Uterus (tissue), 4 donors: ENCODE data around the gene CILP2. TPM values are rescaled to one million over a fixed set of nuclear protein-coding genes. Genes with fewer than 3 reads are reported as not detected.
A peak's percentile ranks its signal among the peaks of the same experiment; 100 is the strongest.

Source experiments
- DNase-seq, 2 donors: peaks; one replicate each; pipeline ENCODE4 v3.0.0-alpha.2; 2019 to 2020
- H3K27ac ChIP-seq, 2 donors: fragments of 200-600 bp; sonication (generic); 1 replicate in 1 of 2; 2 replicates in 1 of 2; pipeline ENCODE4 v1.5.1; 2016 to 2018
- H3K27me3 ChIP-seq, 2 donors: fragments of 200-600 bp; sonication (generic); one replicate each; pipeline ENCODE4 v1.5.1; 2018 to 2019; ENCODE audit warnings: control low read depth in 1 of 2
- H3K36me3 ChIP-seq, 2 donors: fragments of 200-600 bp; sonication (generic); one replicate each; pipeline ENCODE4 v1.5.1; 2019; ENCODE audit warnings: control low read depth in 1 of 2
- H3K4me1 ChIP-seq, 2 donors: fragments of 200-600 bp; sonication (generic); one replicate each; pipeline ENCODE4 v1.5.1; 2018 to 2019; ENCODE audit warnings: control low read depth in 1 of 2
- H3K4me3 ChIP-seq, 2 donors: fragments of 200-600 bp; sonication (generic); 1 replicate in 1 of 2; 2 replicates in 1 of 2; pipeline ENCODE4 v1.5.1; 2018 to 2019; ENCODE audit warnings: mild to moderate bottlenecking in 1 of 2
- H3K9me3 ChIP-seq, 2 donors: fragments of 200-600 bp; sonication (generic); one replicate each; pipeline ENCODE4 v1.5.1; 2019; ENCODE audit warnings: control low read depth in 1 of 2
- POLR2A ChIP-seq, 2 donors: fragments of 450-650 bp; IDR thresholded peaks; one replicate each; pipeline ENCODE4 v1.6.1; 2016; ENCODE audit warnings: antibody characterized with exemption in 2 of 2, mild to moderate bottlenecking in 1 of 2, moderate library complexity in 1 of 2
- intact Hi-C: fragments of 100-400 bp; cut with DNase I; formaldehyde crosslinking; loops from one replicate; pipeline ENCODE4 v1.15.1; 2023; ENCODE audit warnings: low total_unique reads
- total RNA-seq, 4 donors: library from RNA; depleted of rRNA in 3 of 4; stranded (reverse); fragments of >200 nt in 3 of 4; gene quantifications; one replicate each; pipeline versions ENCODE4 v1.1.0 to v1.2.4, GENCODE V29; 2014 to 2023
- TF ChIP-seq, protein P1 (sequence below), 4 experiments: fragments of 200-600 bp in 2 of 4; fragments of 450-650 bp in 2 of 4; sonication (generic) in 2 of 4; IDR thresholded peaks; one replicate each; pipeline ENCODE4 v1.5.1; 2016 to 2019; ENCODE audit warnings: antibody characterized with exemption in 4 of 4, mild to moderate bottlenecking in 2 of 4, moderate library complexity in 1 of 4
- donor health status: DM: yes; HTN: yes; CAD: no.

CILP2 gene, protein sequence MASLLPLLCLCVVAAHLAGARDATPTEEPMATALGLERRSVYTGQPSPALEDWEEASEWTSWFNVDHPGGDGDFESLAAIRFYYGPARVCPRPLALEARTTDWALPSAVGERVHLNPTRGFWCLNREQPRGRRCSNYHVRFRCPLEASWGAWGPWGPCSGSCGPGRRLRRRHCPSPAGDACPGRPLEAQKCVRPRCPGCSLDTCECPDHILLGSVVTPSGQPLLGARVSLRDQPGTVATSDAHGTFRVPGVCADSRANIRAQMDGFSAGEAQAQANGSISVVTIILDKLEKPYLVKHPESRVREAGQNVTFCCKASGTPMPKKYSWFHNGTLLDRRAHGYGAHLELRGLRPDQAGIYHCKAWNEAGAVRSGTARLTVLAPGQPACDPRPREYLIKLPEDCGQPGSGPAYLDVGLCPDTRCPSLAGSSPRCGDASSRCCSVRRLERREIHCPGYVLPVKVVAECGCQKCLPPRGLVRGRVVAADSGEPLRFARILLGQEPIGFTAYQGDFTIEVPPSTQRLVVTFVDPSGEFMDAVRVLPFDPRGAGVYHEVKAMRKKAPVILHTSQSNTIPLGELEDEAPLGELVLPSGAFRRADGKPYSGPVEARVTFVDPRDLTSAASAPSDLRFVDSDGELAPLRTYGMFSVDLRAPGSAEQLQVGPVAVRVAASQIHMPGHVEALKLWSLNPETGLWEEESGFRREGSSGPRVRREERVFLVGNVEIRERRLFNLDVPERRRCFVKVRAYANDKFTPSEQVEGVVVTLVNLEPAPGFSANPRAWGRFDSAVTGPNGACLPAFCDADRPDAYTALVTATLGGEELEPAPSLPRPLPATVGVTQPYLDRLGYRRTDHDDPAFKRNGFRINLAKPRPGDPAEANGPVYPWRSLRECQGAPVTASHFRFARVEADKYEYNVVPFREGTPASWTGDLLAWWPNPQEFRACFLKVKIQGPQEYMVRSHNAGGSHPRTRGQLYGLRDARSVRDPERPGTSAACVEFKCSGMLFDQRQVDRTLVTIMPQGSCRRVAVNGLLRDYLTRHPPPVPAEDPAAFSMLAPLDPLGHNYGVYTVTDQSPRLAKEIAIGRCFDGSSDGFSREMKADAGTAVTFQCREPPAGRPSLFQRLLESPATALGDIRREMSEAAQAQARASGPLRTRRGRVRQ
- 1 to 10 TPM in 1 of 4 donors, under 1 TPM in 1, not detected in 2; 0.15 to 1.2 TPM for total RNA-seq

DNA sequence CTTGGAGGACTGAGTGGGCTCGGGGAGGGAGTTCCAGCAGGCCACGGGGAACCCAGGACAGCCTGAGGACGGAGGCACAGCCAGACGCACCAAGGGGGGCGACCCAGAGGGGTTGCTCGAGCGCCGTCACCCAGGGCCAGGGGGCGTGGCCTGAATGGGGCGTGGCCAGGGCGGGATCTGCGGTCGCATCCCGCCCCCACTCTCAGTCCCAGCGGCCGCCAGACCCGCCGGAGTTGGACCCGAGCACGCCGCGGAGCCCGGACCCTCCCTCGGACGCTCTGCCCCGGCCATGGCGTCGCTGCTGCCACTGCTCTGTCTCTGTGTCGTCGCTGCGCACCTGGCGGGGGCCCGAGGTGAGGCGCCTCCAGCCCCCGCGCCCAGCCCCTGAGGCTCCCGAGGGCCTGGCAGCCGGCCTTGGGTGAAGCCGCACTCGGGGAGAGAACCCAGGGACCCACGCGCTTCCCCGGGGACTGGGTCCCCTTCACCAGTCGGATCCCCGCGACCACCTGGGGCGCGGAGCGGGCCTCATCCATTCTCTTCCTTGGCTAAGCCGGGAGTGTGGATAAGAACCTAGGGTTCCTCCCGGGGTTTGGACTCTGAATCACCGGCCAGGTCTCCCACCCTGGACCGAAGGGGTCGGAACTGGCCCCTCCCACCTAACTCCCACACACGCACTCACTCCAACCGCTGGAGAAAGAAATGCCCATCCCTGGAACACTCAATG, at the start of gene CILP2:
TSS of gene CILP2 (plus strand) at position 205 of the 724 bp plus-strand sequence. CDS start at position 290, 85 bp downstream.
- intact Hi-C loops: loop anchor here (10.0 kb wide), 1 partner anchor 107 kb away; the partner anchor contains the start of gene GMIP
- no peaks in the 10 kb centered on the region for H3K36me3 ChIP-seq
- no peak within 1 kb of the TSS for H3K27ac ChIP-seq
- peak within 1 kb of the TSS in 1 of 2 donors; percentile 26 for H3K4me3 ChIP-seq
- DNase-seq: no peak
- H3K27me3 ChIP-seq: peaks cover 19 to 25% of the 10 kb centered on the region in 2 donors
- TF ChIP-seq, protein P1, sequence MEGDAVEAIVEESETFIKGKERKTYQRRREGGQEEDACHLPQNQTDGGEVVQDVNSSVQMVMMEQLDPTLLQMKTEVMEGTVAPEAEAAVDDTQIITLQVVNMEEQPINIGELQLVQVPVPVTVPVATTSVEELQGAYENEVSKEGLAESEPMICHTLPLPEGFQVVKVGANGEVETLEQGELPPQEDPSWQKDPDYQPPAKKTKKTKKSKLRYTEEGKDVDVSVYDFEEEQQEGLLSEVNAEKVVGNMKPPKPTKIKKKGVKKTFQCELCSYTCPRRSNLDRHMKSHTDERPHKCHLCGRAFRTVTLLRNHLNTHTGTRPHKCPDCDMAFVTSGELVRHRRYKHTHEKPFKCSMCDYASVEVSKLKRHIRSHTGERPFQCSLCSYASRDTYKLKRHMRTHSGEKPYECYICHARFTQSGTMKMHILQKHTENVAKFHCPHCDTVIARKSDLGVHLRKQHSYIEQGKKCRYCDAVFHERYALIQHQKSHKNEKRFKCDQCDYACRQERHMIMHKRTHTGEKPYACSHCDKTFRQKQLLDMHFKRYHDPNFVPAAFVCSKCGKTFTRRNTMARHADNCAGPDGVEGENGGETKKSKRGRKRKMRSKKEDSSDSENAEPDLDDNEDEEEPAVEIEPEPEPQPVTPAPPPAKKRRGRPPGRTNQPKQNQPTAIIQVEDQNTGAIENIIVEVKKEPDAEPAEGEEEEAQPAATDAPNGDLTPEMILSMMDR (IDR thresholded peaks at IDR 0.05): no peak
- no peak for TF ChIP-seq POLR2A (IDR thresholded peaks at IDR 0.05)
- H3K9me3 ChIP-seq: no peaks in the 10 kb centered on the region
- H3K4me1 ChIP-seq: peaks cover 0 to 17% of the 10 kb centered on the region in 2 donors

GRCh38 chr19:19488875-19489690, 49.0 kb upstream of the CILP2 start:
- Histone ChIP-seq H3K27ac (peak overlapping the region; percentile 66 to 78), H3K4me3 (no peak overlapping the region), H3K27me3 (no peaks in the 10 kb centered on the region), H3K36me3 (no peaks in the 10 kb centered on the region), H3K9me3 (no peaks in the 10 kb centered on the region), H3K4me1 (peaks cover 6 to 39% of the 10 kb centered on the region in 2 donors)
- TF ChIP-seq, protein P1 (IDR thresholded peaks at IDR 0.05): no peak
- no peak for TF ChIP-seq POLR2A (IDR thresholded peaks at IDR 0.05)
- peak; percentile 76 to 83 for DNase-seq
- intact Hi-C loops: loop anchor here (5.0 kb wide), 1 partner anchor 122 kb away; no protein-coding TSS in a partner anchor

DNA sequence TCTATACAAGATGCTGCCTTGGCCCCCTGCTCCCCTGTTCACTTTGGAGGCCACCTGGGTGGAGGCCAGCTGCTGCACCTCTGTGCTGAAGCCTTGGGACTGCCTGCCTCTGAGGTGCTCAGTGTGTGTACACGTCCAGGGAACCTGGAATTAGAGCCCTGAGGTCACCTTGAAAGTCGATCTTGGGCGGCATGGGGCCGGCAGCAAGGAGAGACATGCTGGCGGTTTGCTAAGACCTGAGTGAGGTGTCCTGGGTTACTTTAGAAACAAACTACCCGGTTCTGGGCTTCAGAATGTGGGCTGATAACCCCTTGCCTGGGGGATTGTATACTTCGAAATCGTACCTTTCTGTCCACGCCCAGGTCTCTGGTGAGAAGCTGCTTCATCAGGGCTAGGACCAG, 48.3 kb upstream of the CILP2 start:
- peaks cover 6 to 37% of the 10 kb centered on the region in 2 donors for H3K4me1 ChIP-seq
- no peak overlapping the region for H3K4me3 ChIP-seq

More for the DNA sequence above, 48.3 kb upstream of the CILP2 start:
- intact Hi-C loops: loop anchor here (5.0 kb wide), 1 partner anchor 123 kb away; no protein-coding TSS in a partner anchor
- no peaks in the 10 kb centered on the region for H3K9me3 ChIP-seq
- H3K36me3 ChIP-seq: no peaks in the 10 kb centered on the region
- H3K27ac ChIP-seq: peak overlapping the region; percentile 66 to 78
- TF ChIP-seq, protein P1 (IDR thresholded peaks at IDR 0.05): no peak
- TF ChIP-seq POLR2A (IDR thresholded peaks at IDR 0.05): no peak
- DNase-seq: no peak
- H3K27me3 ChIP-seq: no peaks in the 10 kb centered on the region
